NK-92 (cell line): ENCODE results near the gene ITSN1.

Experiments
- DNase-seq: peaks from one replicate; lab custom pipeline; 2025; ENCODE audit not compliant: unreplicated experiment; lab: John Stamatoyannopoulos, UW

The ITSN1 gene

GRCh38 chr21:33808715-33809367 lies 166.5 kb downstream of the ITSN1 start:
- DNase-seq: no peak

- DNase-seq: no peak
Measured at GRCh38 chr21:33810766-33811165, 168.5 kb downstream of the ITSN1 start.

DNA sequence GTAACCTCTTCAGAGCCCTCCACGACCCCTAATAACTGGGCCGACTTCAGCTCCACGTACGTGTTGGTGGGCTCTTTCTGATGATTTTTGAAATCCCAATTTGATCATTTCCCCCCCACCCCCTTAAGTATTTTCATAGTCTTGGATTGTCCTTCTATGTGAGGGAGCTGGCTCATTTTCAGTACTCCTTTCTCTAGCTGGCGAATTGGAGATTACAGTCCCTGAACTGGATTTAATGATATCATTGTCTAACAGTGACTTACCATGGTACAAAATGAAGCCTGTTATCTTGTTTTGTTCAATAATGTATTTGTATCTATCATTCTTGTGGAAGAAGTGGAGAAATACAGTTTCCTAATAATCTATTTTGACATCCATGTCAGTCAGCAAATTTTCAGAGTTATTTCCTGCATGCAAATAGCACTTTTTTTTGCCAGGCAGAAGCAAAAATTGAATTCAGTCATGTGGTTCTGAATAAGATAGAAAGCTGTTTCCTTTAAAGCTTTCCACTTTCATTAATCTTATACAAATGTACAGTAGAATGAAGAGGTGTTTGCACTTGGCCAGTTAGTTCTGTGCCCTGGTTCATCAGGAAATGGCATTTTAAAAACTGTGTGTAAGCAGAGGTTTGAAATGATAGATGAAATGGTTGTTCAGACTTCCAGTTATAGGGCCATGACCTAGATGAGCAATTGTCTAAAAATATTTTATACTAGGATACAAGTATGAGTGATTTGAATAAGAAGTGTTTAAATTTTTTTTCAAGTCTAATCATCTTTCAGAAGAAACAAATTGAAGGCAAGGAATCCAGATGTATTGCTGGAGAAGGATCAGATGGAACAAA lies 169.1 kb downstream of the ITSN1 start:
- DNase-seq: no peak

DNA sequence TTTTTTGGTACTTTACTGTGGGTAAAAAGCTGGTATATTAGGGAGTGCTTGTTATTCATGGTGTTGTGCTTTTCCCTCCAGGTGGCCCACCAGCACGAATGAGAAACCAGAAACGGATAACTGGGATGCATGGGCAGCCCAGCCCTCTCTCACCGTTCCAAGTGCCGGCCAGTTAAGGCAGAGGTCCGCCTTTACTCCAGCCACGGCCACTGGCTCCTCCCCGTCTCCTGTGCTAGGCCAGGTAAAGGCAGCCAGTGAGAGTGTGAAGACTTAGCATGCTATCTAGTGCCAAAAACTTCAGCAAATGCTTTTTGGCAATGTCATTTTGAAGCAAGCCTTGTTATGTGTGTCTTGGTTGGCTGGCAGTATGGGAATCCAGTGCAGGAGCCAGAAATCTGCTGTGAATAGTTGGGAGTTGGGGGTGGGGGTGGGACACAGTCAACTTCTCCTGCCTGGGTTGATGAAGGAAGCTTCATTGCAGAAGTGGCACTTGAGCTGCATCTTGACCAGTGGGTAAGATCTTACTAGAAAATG lies 171.6 kb downstream of the ITSN1 start:
- no peak for DNase-seq

DNA sequence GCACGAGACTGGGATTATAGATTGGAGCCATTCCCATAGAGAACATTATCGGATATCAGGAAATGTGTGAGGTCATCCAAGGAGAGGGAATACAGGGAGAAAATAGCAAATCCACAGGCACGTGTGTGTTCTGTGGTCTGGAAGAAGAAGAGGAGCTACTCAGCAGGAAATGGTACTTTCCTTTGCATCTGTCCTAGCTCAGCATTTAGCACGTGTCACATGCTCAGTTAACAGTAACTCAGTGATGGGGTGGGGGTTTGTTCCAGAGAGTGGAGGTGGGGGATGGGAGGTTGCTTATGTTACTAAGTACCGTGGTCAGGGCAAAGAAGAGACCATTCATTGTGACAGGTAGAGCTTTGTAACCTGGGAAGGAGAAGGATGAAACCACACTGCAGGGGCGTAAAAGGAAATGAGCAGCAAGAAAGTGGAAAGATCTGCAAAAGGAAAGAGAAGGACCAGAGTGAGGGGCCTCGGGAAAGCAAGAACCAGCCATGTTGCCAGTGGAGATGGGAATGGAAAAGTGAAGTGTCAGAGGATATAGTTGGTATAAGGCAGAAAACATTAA lies 172.9 kb downstream of the ITSN1 start:
- DNase-seq: no peak

DNA sequence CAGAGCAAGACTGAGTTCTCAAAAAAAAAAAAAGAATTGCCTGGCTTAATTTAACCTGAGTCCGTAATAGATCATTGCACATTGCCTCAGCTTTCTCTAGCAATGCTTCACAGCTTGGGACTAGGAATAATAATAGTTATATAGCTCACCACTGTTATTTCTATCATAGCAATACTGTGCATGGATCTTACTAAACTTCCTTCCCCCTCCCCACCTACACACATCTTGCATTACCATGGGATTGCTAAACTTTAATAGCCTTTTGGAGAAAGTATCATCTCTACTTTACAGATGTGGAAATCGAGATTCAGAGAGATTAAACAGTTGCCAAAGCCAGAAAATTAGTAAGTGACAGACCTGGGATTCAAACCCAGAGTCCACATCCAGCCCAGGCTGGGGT lies 173.9 kb downstream of the ITSN1 start:
- no peak for DNase-seq

DNA sequence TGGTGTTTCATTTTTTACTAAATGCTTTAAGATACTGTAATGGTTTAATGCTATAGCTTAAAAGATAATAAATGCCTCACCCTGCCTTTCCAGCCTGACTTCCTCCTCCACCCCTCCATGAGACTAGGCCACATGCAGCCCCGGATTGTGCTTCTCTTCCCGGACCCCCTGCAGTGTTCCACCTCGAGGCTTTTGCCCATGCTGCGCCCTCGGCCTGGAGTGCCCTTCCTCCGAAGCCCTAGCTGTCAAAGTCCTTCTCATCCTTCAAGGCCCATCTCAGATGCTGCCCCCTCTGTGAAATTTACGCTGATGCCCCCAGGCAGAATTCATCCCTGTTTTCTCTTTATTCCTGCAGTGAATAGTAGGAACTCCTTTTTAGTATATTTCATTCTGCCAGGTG lies 174.8 kb downstream of the ITSN1 start:
- no peak for DNase-seq

- DNase-seq: no peak
Measured at GRCh38 chr21:33817663-33818451, 175.6 kb downstream of the ITSN1 start.

DNA sequence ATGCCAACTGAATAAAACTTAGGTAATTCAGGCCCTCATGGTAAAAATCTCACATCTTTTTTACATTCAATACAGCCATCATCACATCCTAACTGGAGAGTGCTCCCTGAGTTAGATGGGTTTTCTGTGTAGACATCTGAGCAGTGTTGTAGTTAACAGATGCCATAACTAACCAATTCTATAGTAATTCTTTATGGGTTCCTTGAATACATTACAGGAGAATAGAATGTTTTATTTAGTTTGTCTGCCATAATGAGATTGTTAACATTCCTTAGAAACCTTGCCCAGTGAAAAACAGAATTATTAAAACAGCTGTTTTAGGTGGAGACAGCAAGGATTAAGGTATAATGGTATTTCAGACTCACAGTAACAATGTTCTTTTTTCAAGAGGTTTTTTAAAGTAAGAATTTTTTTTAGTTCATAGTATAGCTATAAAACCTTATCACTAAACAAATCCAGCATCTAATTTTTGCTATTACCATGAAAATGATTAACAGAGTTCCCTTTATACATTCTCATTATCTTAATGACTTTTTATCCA lies 178.0 kb downstream of the ITSN1 start:
- DNase-seq: no peak

- no peak for DNase-seq
Measured at GRCh38 chr21:33820798-33821197, 178.5 kb downstream of the ITSN1 start.

DNA sequence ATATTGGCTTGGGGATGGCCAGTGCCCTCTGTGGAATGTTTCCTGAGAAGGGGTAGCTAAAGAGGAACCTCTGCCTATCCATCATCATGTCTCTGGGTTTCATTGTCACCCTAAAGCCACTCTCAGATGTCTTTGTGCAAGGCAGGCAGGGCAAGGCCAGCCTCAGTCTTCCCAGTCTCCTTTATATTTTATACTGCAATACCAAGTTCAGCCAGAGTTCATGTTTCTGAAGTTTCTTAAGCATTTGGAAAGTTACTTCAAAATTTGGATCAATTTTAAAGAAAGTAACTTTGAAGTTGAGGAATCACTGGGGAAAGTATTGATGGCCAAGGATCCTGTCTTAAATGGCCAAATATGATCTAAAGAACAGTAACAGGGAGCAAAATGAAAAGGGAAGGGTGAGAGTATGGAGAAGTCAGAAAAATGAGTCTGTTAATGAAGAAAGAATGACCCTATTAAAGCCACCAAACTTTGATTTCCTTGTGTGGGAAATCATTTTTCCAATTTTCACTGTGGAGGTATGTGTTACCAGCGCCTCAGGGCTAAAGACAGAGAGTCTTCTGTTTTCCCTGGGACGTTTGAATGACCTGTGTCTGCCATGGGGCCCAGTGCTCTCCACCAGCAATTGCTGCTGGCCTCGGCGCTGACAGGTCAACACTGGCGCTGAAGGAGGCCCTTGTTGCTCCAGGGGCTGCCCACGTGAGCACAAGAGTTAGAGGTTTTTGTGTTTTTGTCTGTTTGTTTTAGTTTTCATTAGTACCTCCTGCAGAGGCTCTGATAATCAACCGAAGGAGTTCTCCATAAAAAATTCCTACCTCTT lies 179.4 kb downstream of the ITSN1 start:
- no peak for DNase-seq

- no peak for DNase-seq
Measured at GRCh38 chr21:33824156-33824941, 182.0 kb downstream of the ITSN1 start.

- DNase-seq: no peak
Measured at GRCh38 chr21:33825419-33825818, 183.1 kb downstream of the ITSN1 start.

DNA sequence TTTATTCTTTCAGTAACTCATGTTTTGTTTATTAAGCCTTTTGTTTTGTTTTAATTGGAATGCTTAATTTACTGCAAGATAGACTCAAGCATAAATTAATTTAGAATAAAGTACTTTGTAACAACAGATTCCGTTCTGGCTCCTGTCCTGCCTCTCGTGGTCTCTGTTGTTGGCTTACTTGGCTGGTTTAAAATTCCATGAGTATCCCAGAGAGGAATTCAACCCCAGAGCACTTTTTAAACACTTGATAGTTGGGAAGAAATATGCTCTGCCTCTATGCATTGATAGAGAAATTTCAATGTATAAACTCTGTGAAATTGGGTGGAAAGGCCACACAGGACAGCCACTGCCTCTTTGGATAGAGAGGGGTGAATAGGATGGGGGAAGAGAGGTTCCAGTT lies 183.6 kb downstream of the ITSN1 start:
- no peak for DNase-seq

- no peak for DNase-seq
Measured at GRCh38 chr21:33828083-33828482, 185.8 kb downstream of the ITSN1 start.

- no peak for DNase-seq
Measured at GRCh38 chr21:33828577-33828976, 186.3 kb downstream of the ITSN1 start.

GRCh38 chr21:33829844-33830243 lies 187.5 kb downstream of the ITSN1 start:
- no peak for DNase-seq

GRCh38 chr21:33831962-33832659 lies 189.8 kb downstream of the ITSN1 start:
- no peak for DNase-seq
